ENCODE measurements around the gene CLINT1.

The CLINT1 gene

GRCh38 chr5:157761690-157762621 lies 97.0 kb downstream of the CLINT1 start:
- DNase-seq (ENCODE audit: low read depth in 3 of 3, low spot score in 1 of 3) = no peak

GRCh38 chr5:157758706-157759105 lies 100.2 kb downstream of the CLINT1 start:
- DNase-seq (ENCODE audit: low read depth in 3 of 3, low spot score in 1 of 3) = no peak

DNA sequence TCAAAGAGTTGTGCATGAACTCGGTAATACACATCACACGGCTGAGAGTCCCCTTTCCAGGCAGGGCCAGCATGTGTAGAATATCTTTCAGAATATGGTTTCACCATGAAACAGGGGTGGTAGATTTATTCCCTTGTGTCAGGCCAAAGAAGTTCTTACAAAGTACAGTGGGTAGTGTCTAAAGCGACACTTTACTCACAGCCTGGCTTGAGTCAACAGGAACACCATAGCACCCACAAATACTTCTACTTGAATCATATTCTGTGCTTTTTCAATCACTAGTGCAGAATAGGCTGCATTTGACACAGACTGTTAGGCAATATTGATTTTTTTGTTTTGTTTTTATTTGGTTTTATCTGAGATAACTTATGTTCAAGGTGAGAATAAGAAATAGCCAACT lies 102.8 kb downstream of the CLINT1 start:
- no peak for DNase-seq (ENCODE audit: low read depth in 3 of 3, low spot score in 1 of 3)

GRCh38 chr5:157750320-157750719 lies 108.6 kb downstream of the CLINT1 start:
- no peak for DNase-seq (ENCODE audit: low read depth in 3 of 3, low spot score in 1 of 3)

GRCh38 chr5:157749462-157749799 lies 109.5 kb downstream of the CLINT1 start:
- DNase-seq (ENCODE audit: low read depth in 3 of 3, low spot score in 1 of 3) = no peak

GRCh38 chr5:157748760-157749461 lies 110.0 kb downstream of the CLINT1 start:
- no peak for DNase-seq (ENCODE audit: low read depth in 3 of 3, low spot score in 1 of 3)

- DNase-seq (ENCODE audit: low read depth in 3 of 3, low spot score in 1 of 3) = no peak
These were observed 110.9 kb downstream of the CLINT1 start for GRCh38 chr5:157747766-157748700.

GRCh38 chr5:157747173-157747740 lies 111.7 kb downstream of the CLINT1 start:
- DNase-seq (ENCODE audit: low read depth in 3 of 3, low spot score in 1 of 3) = no peak

- no peak for DNase-seq (ENCODE audit: low read depth in 3 of 3, low spot score in 1 of 3)
These were observed 113.9 kb downstream of the CLINT1 start for GRCh38 chr5:157745041-157745456.

DNA sequence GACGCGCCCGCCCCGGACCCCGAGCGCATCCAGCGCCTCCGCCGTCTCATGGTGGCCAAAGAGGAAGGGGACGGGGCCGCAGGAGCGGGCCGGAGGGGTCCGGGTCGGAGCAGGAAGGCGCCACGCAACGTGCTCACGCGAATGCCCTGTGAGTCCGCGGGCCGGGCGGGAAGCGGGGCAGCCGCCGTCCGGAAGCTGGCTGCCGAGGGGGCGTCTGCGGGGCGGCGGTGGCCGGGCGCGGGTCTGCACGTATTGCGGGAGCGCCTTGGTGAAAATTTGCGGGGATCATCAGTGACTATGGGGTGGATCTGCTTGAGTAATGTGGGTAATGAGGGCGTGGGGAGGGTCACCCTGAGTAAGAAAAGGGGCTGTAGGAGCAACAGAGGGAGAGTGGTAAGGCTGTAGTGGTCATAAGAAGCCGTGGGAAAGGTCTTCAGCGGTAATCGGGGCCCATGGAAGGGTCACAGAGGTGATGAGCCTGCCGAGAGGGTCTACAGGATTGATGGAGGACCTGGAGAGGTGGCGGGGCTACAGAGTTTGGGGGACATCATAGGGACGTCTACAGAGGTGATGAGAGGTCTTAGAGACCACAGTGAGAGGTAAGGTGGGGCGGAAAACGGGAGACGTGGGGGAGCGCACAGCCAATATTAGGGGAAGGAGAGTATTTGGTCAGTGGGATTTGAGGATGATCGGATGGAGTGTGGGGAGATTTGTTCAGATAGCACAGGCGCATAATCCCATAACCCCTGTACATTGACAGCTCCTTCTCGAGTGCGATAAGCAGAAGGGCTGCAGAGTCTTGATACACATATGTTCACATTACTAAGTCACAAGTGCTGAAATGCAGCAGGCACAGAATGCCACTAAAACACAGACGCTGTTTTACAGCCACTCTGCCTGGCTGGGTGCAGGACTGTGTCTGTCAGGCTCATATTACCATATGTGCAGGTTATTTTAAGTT lies 114.6 kb downstream of the CLINT1 start:
- no peak for DNase-seq (ENCODE audit: low read depth in 3 of 3, low spot score in 1 of 3)

DNA sequence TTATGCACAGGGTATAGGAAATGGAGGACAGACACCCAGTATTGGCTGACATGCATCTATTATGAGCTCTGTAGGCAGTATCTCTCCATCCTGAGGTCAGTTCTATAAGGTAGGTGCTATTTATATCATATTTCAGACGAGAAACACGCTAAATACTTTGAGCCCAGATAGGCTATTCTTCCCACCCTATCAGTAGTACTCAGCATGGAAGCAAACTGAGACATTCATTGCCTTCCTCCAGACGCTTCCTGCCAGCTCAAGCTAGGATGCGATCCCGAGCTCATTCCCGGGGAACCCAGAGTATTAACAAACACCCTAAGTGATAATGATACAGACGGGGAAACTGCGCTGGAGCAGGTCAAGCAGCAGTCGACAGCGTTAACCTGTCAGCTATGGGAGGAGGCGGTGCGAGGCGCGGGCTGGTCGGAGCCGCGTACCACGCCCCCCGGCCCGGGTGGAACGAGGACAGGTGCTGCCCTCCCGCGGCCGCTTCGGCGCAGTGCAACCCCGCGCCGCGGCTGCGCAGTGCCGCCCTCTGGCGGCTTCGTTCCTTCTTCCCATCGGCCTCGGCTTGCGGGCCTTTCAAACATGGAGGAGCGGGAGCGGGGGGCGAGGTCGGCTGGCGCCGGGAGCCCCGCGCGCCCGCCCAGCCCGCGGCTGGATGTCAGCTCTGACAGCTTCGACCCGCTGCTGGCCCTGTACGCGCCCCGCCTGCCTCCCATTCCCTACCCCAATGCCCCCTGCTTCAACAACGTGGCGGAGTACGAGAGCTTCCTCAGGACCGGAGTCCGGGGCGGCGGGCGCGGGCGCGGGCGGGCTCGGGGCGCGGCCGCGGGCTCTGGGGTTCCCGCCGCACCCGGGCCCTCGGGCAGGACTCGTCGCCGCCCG lies 115.5 kb downstream of the CLINT1 start, which contains the start of gene LSM11:
LSM11 (plus strand) TSS at position 550 of the 888 bp plus-strand sequence; CDS start at position 589, 39 bp downstream.
- DNase-seq (ENCODE audit: low read depth in 3 of 3, low spot score in 1 of 3) = peak; percentile 74 to 93 (median 89)

GRCh38 chr5:157741131-157741530 lies 117.8 kb downstream of the CLINT1 start:
- DNase-seq (ENCODE audit: low read depth in 3 of 3, low spot score in 1 of 3) = no peak

- DNase-seq (ENCODE audit: low read depth in 3 of 3, low spot score in 1 of 3) = no peak
These were observed 118.7 kb downstream of the CLINT1 start for GRCh38 chr5:157740229-157740610.

DNA sequence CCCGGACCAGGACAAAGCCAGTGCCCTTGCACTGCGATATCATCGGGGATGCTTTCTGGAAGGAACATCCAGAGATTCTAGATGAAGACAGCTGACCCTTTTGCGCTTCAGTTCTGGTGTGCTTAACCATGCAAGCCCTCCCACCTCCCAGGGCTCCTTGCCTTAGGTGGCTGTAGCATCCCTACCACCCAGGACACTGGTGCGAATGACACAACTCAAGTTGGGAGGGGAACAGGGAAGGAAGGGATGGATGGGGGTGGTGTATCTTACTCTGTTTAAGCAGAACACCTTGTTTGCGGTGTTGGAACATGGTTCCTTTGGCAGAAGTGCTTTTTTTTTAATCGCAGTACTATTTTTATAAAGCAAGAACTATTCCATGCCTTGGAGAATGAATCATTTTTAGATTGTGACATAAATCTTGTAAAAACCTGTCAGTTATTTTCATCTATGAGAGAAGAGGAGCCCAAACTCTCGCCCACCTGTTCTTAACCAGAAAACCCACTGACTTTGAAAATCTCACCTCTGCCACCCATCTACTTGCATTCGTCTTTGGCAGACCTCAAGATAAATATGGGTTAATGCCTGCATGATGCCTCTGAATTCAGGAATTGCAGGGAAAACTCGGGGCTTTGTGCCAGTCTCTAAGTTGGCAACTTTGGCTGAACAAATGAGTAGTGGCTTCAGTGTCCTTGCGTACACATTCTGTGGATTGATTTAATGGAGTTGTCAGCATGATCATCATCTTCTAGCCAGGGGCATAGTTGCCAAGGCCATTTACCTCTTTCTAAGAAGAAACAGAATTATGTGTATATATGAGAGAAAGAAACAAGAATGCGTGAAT lies 119.3 kb downstream of the CLINT1 start:
- no peak for DNase-seq (ENCODE audit: low read depth in 3 of 3, low spot score in 1 of 3)

DNA sequence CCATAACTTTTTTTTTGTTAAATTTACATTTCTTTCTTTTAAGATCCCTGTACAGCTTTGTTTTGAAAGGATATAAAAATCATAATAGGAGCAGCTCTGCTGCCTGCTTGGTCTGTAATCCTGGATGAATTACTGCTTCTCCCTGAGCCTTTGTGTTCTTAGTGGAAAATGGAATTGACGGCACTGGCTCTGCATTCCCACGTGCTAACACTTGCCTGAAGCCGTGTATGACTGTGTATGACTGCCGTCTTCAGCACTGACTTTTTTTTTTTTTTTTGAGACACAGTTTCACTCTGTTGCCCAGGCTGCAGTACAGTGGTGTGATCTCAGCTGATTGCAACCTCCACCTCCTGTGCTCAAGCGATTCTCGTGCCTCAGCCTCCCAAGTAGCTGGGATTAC lies 123.0 kb downstream of the CLINT1 start:
- DNase-seq (ENCODE audit: low read depth in 3 of 3, low spot score in 1 of 3) = no peak

All from stimulated activated CD4-positive, alpha-beta T cell treated with anti-CD3 and anti-CD28 coated beads, TNF-alpha, amount 100 ng/mL, for 1 hour (primary cell).